GM23248 (cell line): ENCODE data around the gene TMIGD1.

Experiments used
- EZH2 ChIP-seq: fragments of 200-600 bp; sonication (generic); IDR thresholded peaks from 2 replicates; pipeline ENCODE4 v1.6.1; 2018; ENCODE audit warnings: antibody characterized with exemption, mild to moderate bottlenecking; ENCODE audit not compliant: insufficient read depth, poor library complexity, severe bottlenecking
- EZH2phosphoT487 ChIP-seq: fragments of 200-600 bp; sonication (generic); IDR thresholded peaks from 2 replicates; pipeline ENCODE4 v1.6.1; 2018; ENCODE audit warnings: antibody characterized with exemption, moderate library complexity, mild to moderate bottlenecking, low read depth; ENCODE audit not compliant: insufficient read depth

GRCh38 chr17:30360086-30360808 is 26.4 kb upstream of the TMIGD1 start:
- no peak for TF ChIP-seq EZH2
- no peak for TF ChIP-seq EZH2phosphoT487
